Cerebellar cortex (tissue), 1 donor: ENCODE results near the gene PLD6.
A peak's percentile ranks its signal among the peaks of the same experiment; 100 is the strongest.
"Not testable (repeated sequence)": the region's sequence is repeated elsewhere in the genome, so short reads cannot be mapped to it uniquely, and the experiment has no call there.

Experiments
- DNase-seq: peaks from one replicate; pipeline ENCODE4 v3.0.0-alpha.2; 2015; ENCODE audit warnings: low spot score

The PLD6 gene

DNA sequence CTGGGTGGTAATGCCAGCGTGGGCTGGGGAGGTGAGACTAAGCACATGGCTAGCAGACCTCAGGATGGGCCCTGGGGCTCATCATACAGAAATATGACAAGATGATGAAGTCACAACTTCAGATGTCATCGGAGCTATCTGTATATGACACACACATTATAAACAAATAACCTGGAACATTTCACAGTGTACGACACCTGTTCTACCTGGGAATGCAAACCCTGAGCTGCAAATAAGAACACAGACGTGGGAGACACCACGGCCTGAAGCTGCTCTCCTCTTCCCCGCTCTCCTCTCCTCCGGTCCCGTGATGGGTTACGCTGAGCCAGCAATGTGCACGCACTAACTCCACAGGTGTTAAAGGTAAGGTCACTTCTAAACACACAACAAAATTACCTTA, 4.9 kb downstream of the PLD6 start:
- DNase-seq = no peak

- DNase-seq = no peak
Observed at GRCh38 chr17:17200831-17201230, 5.3 kb downstream of the PLD6 start.

DNA sequence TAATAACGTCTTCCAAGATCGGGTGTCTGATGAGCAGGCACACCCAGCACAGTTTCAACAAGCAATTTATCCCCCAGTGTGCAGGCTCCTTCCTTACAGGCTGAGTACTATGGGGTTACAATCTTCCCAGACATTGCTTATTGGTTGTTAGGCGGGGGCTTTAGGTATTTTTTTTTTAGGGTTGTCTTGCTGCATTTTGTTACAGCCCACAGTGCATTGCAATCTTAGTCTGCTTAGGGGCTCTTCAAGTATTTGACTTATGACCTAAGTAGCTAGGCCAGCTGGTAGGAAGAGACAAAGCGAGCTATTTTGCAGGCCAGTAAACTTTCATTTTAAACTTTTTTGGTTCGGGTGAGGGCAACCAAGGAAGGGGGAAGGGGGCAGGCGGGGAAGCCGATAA, 5.8 kb downstream of the PLD6 start:
- DNase-seq = no peak

DNA sequence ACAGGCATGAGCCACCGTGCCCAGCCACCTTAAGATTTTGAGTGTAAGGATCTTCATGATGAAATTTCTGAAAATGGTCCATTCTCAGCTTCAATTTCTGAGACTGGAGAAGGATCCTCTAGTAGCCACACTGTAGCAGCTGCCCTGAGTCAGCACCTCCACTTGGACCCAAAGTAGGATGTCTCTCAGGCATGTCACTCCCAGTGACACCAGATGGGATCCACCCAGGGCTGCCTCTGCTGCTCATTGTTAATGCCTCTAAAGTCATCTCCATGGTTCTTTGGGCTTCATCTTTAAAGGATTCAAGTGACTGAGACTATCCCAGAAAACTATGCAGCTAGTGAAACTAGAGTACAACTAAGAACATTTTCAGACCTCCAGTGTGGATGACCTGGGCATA, 7.9 kb downstream of the PLD6 start:
- no peak for DNase-seq

GRCh38 chr17:17196776-17197175, 9.4 kb downstream of the PLD6 start:
- DNase-seq = no peak

- not testable (repeated sequence) for DNase-seq
Observed at GRCh38 chr17:17195466-17195865, 10.7 kb downstream of the PLD6 start.

DNA sequence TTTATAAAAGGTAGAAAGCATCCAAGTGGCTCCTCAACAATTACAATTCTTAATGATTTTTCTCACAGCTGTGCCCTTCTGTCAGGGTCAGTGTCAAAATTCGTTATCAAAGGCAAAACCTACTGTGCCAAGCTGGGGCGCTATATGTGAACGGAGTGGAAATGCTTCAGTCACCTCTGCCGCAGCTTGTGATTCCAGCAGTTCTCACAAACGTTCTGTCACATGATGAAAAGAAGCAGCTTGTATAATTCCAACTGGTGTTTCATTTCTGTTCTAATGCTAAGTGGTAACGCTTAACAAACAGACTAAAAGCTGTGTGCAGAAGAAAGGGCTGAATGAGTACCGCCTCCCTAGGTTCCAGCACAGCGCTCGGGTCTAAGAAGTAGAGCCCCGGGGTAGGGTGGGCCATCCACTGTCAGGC, 14.2 kb downstream of the PLD6 start:
- DNase-seq = no peak

GRCh38 chr17:17191346-17191792, 14.8 kb downstream of the PLD6 start:
- no peak for DNase-seq

GRCh38 chr17:17190188-17190587, 15.9 kb downstream of the PLD6 start:
- no peak for DNase-seq

GRCh38 chr17:17189559-17189958, 16.6 kb downstream of the PLD6 start:
- DNase-seq = no peak

- DNase-seq = no peak
Observed at GRCh38 chr17:17188586-17188985, 17.5 kb downstream of the PLD6 start.

DNA sequence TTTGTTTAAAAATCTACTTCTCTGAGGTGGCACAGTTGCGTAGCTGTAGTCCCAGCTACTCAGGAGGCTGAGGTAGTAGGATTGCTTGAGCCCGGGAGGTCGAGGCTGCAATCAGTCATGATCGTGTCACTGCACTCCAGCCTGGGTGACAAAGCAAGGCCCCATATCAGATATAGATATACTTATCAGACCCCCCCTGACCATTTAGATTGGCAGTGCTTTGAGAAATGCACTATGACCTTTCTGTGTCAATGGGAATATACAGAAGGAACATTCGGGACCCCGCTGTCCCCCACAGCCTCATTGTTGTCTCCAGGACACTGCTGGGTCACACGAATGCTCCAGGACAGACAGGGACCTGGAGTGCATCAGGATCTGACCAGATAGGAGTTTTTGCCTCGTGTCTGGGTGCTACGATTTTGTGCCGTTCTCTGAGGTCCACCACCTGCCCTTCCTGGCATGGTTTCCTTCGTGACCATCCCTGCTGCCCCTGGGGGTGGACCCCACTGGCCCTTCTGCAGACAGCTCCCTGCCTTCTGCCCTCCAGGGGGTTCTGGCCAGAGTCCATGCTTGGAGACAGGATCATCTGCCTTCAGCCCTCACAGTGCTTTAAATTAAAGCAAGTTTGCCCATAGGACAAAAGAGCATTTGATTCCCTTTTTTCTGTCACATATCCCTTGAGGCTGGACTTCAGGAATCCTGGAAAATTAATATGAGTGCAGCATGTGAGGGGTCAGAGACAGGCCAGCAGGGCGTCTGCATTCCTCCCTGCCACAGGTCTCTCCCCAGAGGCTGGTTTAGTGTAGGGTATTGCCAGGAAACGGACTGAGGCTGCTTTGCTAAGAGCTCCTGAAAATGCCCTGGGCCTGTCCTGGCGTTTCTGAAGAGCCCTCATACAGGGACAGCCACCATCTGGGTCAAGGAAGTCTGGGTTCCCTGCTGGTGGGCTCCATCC, 19.3 kb downstream of the PLD6 start:
- no peak for DNase-seq

- DNase-seq = no peak
Observed at GRCh38 chr17:17186051-17186450, 20.1 kb downstream of the PLD6 start.

DNA sequence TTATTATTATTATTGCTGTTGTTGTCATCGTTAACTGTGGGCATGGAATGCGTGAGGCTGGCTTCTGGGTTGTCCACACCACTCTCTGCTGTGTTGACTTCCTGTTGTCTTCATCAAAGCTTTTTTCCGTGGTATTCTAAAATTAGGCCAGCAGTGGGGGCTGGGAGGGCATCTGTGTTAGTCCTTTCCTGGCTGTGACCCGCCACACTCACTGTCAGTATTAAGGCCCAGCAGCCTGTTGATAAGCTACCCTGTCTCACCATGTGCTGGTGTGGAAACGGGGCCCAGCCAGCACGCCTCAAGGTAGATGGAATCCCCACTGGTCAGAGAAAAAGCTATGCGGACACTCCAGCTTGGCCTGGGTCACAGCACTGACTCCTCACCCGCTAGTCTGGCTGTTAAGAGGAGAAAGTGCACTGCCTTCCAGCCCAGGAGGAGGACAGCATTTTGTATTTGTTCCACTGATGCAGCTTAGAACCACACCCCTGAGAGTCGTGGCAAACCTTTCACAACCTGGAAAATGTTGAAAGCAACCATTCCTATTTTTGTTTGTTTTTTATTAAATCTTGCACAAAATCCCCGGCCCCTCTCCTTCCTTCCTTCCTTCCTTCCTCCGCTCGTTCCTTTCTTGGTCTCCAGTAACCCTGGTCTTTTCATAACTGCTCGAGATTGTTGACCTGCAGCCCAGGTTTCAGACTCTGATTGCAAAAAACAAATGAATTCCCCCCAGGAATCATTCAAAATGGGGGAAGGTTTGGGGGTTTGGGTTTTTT, 21.0 kb downstream of the PLD6 start:
- DNase-seq = not testable (repeated sequence)

GRCh38 chr17:17183744-17184143, 22.4 kb downstream of the PLD6 start:
- no peak for DNase-seq

DNA sequence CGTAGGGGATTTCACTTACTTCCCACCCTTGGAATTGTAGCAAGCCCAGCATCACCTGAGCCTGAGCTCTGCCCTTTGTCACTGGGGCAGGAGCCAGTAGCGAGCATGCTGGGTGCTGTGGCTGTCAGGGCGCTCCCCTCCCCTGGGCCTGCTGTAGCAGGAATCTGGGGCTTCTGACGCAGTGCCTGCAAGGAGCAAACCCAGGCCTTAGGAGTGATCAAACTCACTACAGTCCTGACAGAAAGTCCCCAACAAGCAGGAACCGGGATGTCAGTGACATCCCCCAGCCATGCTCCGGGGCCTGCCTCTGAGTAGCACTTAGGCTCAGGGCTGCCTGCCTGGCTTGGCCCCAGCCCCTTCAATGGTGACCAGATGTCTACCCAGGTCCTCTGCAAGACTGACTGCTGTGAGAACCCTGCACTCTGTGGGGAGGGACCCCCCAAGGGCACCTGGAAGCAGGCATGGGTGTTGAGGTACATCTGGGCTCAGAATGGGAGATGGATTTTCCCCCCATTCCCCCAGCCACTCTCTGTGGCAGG, 23.5 kb downstream of the PLD6 start:
- DNase-seq = no peak

DNA sequence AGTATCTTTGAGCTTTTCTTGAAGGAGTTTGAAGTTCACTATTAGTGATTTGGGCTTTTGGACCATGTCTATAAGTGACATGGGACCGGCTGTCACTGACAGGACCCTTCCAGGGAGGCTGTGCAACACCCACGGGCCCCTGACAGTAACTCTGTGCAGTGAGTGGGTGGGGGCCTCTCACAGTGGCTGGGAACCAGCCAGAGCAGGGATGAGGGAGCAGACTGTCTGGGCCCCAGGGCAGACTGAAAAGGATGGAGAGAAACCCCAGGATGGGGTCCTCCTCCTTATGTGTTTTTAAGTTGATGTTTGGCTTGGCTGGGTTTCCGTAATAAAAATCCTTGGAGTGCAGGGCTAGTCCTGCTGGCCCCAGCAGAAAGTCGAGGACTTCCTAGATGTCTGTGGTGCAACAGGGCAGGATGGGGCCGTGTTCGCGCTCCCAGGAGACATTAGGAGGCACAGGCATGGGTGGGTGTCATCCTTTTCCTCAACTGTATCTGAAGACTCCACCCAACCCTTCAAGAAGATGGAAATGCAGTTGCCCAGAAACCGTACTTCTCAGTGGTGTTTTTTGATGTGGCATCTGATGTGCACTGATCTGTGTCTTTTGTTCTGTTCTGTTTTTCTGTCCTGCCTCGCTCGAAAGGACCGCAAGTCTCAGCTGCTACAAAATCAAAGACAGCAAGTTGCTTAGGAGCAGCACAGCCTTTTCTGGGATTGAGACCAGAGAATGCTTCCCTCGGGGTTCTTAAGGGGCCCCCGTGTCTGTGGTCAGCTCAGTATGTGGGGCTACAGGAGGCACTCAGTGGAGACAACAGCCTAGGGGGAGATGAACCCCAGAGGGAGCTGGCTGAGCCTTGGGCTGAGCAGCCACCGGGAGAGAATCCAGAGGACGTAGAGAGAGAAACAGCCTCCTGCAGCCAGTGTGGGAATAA, 24.2 kb downstream of the PLD6 start:
- no peak for DNase-seq

GRCh38 chr17:17180741-17181525, 25.2 kb downstream of the PLD6 start:
- no peak for DNase-seq

- peak; percentile 90 for DNase-seq
Observed at GRCh38 chr17:17180141-17180603, 26.0 kb downstream of the PLD6 start.

GRCh38 chr17:17179371-17179827, 26.7 kb downstream of the PLD6 start:
- DNase-seq = no peak

GRCh38 chr17:17177176-17177575, 29.0 kb downstream of the PLD6 start:
- no peak for DNase-seq
